B cell (primary cell): ENCODE measurements around the gene AOPEP.

ENCODE experiments used
- CTCF ChIP-seq: fragments of 200-600 bp; IDR thresholded peaks from one replicate; pipeline ENCODE4 v1.8.0; 2022; ENCODE audit warnings: antibody characterized with exemption, mild to moderate bottlenecking
- EZH2 ChIP-seq: IDR thresholded peaks from 2 replicates; pipeline ENCODE4 v1.6.1; 2012; ENCODE audit warnings: borderline replicate concordance, low read depth, mild to moderate bottlenecking, moderate library complexity, low read length; ENCODE audit not compliant: insufficient read depth, poor library complexity, severe bottlenecking

- TF ChIP-seq CTCF (no peak), EZH2 (no peak)
Observed at GRCh38 chr9:95061916-95062595, 335.6 kb downstream of the AOPEP start.
